Panc1 (cell line): ENCODE results near the gene EME2. TPM values are rescaled to one million over a fixed set of nuclear protein-coding genes. Genes with fewer than 3 reads are reported as not detected.

ENCODE experiments used
- ATAC-seq: fragments of 200-7000 bp; cut with Tn5 transposase; 2 replicates; pipeline ENCODE4 v1.9.1; 2020; ENCODE audit warnings: mild to moderate bottlenecking, moderate library complexity
- BruUV-seq: library from RNA; stranded (reverse); fragments of 400-500 nt; replicated peaks from 2 replicates; lab custom pipeline; 2021; lab: Mats Ljungman, UMichigan
- CTCF ChIA-PET: fragments of 300-600 bp; sonication (Branson Sonifier 250); formaldehyde crosslinking; loops from one replicate; lab custom pipeline; 2022; ENCODE audit warnings: antibody characterized with exemption; lab: Charles Lee
- POLR2A ChIA-PET: fragments of 300-600 bp; sonication (Branson Sonifier 250); formaldehyde crosslinking; loops from one replicate; lab custom pipeline; 2022; ENCODE audit warnings: antibody characterized with exemption; lab: Charles Lee
- DNase-seq: peaks from one replicate; pipeline ENCODE4 v3.0.0-alpha.2; 2010; ENCODE audit warnings: low read depth, low spot score
- H3K27ac ChIP-seq: 2 replicates; pipeline ENCODE4 v1.5.1; 2011; ENCODE audit warnings: mild to moderate bottlenecking, low read length, inconsistent platforms
- H3K27me3 ChIP-seq: fragments of 200-500 bp; sonication (Bioruptor generic); 2 replicates; pipeline ENCODE4 v1.6.0; 2014; ENCODE audit warnings: low read length, inconsistent platforms; ENCODE audit not compliant: control insufficient read depth, insufficient read depth
- H3K36me3 ChIP-seq: fragments of 200-500 bp; sonication (Bioruptor generic); 2 replicates; pipeline ENCODE4 v1.5.1; 2014; ENCODE audit warnings: inconsistent platforms, mild to moderate bottlenecking, low read length, moderate library complexity; ENCODE audit not compliant: control insufficient read depth, insufficient read depth
- H3K4me1 ChIP-seq: 2 replicates; pipeline ENCODE4 v1.5.1; 2011; ENCODE audit warnings: inconsistent platforms, mild to moderate bottlenecking, low read length, moderate library complexity; ENCODE audit not compliant: control insufficient read depth, insufficient read depth
- H3K4me3 ChIP-seq, 2 experiments: 2 replicates each; pipeline ENCODE4 v1.5.1; 2011 to 2012; ENCODE audit warnings: low read depth in 2 of 2, low read length in 2 of 2, mild to moderate bottlenecking in 2 of 2, inconsistent platforms in 1 of 2, moderate library complexity in 1 of 2
- H3K9me3 ChIP-seq: fragments of 200-500 bp; sonication (Bioruptor generic); 2 replicates; pipeline ENCODE4 v1.5.1; 2014; ENCODE audit warnings: low read depth, mild to moderate bottlenecking, inconsistent platforms, low read length, moderate library complexity; ENCODE audit not compliant: control insufficient read depth, insufficient read depth
- CTCF ChIP-seq: fragments of 450-650 bp; IDR thresholded peaks from 2 replicates; pipeline ENCODE4 v1.5.1; 2017; ENCODE audit warnings: mild to moderate bottlenecking
- POLR2AphosphoS5 ChIP-seq: IDR thresholded peaks from 2 replicates; pipeline ENCODE4 v1.6.1; 2012; ENCODE audit warnings: mild to moderate bottlenecking, low read depth, low read length, moderate library complexity
- REST ChIP-seq, 2 experiments: IDR thresholded peaks; 2 replicates each; pipeline ENCODE4 v1.6.1; 2011 to 2012; ENCODE audit warnings: low read depth in 2 of 2, control low read depth in 1 of 2, low read length in 1 of 2, mild to moderate bottlenecking in 1 of 2, moderate library complexity in 1 of 2; ENCODE audit not compliant: insufficient read depth in 1 of 2
- SIN3A ChIP-seq: IDR thresholded peaks from 2 replicates; pipeline ENCODE4 v1.6.1; 2012; ENCODE audit warnings: low read depth, mild to moderate bottlenecking, low read length, moderate library complexity, borderline replicate concordance; ENCODE audit not compliant: insufficient read depth
- TCF7L2 ChIP-seq: IDR thresholded peaks from 2 replicates; pipeline ENCODE4 v1.6.1; 2011; ENCODE audit warnings: mild to moderate bottlenecking, low read depth, low read length, inconsistent platforms
- in situ Hi-C: cut with HindIII; loops from 2 replicates; pipeline ENCODE4 v1.10.0; 2016; ENCODE audit warnings: low sequenced_read_pairs, low pct_unique_long_range_greater_than_20kb
- intact Hi-C: fragments of 100-400 bp; cut with micrococcal nuclease; formaldehyde crosslinking; loops from one replicate; pipeline ENCODE4 v1.10.0; 2022; ENCODE audit not compliant: unreplicated experiment
- total RNA-seq: library from RNA; stranded (reverse); gene quantifications from one replicate; pipeline ENCODE4 v1.2.1, GENCODE V29; 2021; ENCODE audit not compliant: unreplicated experiment

EME2 gene
- total RNA-seq, 1 experiment from 2014 or later, result 53.4 TPM

GRCh38 chr16:1781758-1782407 lies 9.3 kb downstream of the EME2 start:
- TF ChIP-seq POLR2AphosphoS5, result peak; percentile 18; the same call in 1 of the 2 replicates
- no peak for TF ChIP-seq REST (IDR thresholded peaks at IDR 0.05; ENCODE audit: insufficient read depth in 1 of 2, low read depth in 2 of 2, low read length in 1 of 2)
- TF ChIP-seq TCF7L2, result 0 out of 2 replicates have a peak, but pooled peaks have one; percentile 38
- TF ChIP-seq SIN3A, result 0 out of 2 replicates have a peak, but pooled peaks have one; percentile 61
- no peak for TF ChIP-seq CTCF
- peak overlapping the region; percentile 79 for H3K27ac ChIP-seq
- ATAC-seq (peak; percentile 9), DNase-seq (no peak)
- ChIA-PET CTCF (no interaction called here), POLR2A (no interaction called here)
- no TSS peak for BruUV-seq
- intact Hi-C loops, result no loop called here
- in situ Hi-C loops, result no loop called here
- H3K9me3 ChIP-seq, result no peaks in the 10 kb centered on the region
- peak overlapping the region; percentile 72 to 98 for H3K4me3 ChIP-seq
- peaks cover 3% of the 10 kb centered on the region; the same call in 1 of the 2 replicates for H3K36me3 ChIP-seq
- no peaks in the 10 kb centered on the region for H3K27me3 ChIP-seq
- peaks cover 40% of the 10 kb centered on the region for H3K4me1 ChIP-seq

GRCh38 chr16:1782408-1783264 lies 10.0 kb downstream of the EME2 start, which contains the start of the genes NUBP2 and SPSB3:
TSS of gene NUBP2 (plus strand) at chr16:1782960. CDS start at chr16:1783021, 61 bp downstream.
TSS of gene SPSB3 (minus strand) at chr16:1782571. CDS start at chr16:1781483, 1,088 bp downstream.
- CTCF ChIA-PET, result interaction anchor here (0.6 to 1.0 kb wide), 3 partner anchors 9 to 1306 kb away, joined by 3 to 5 read pairs (median 4); no protein-coding TSS in a partner anchor
- BruUV-seq, result no TSS peak
- ATAC-seq, result peak; percentile 84
- TF ChIP-seq TCF7L2 (peak; percentile 4; the same call in 1 of the 2 replicates), POLR2AphosphoS5 (no peak; the same call in none of the 2 replicates), SIN3A (peak; percentile 56; the same call in 1 of the 2 replicates)
- Histone ChIP-seq H3K4me1 (peaks cover 35% of the 10 kb centered on the region), H3K36me3 (peaks cover 3% of the 10 kb centered on the region; the same call in 1 of the 2 replicates), H3K9me3 (no peaks in the 10 kb centered on the region), H3K27ac (peak within 1 kb of the TSS; percentile 91), H3K27me3 (no peaks in the 10 kb centered on the region), H3K4me3 (peak within 1 kb of the TSS; percentile 97 to 98)
- intact Hi-C loops, result no loop called here
- DNase-seq, result peak; percentile 100
- POLR2A ChIA-PET, result interaction anchor here (0.6 kb wide), 1 partner anchor 344 kb away, joined by 3 read pairs; no protein-coding TSS in a partner anchor
- in situ Hi-C loops, result no loop called here
